A549 (cell line): ENCODE data around the gene TFCP2. TPM values are rescaled to one million over a fixed set of nuclear protein-coding genes. Genes with fewer than 3 reads are reported as not detected.

Experiments used
- ATAC-seq, 2 experiments: fragments of 200-7000 bp in 1 of 2; fragments of >200 bp in 1 of 2; cut with Nextera tagmentation in 1 of 2; cut with Tn5 transposase in 1 of 2; 3 replicates each; pipeline versions ENCODE4 v1.8.0 to v1.9.1; 2018 to 2020; ENCODE audit warnings: mild to moderate bottlenecking in 1 of 2, moderate library complexity in 1 of 2
- CTCF ChIA-PET: fragments of 300-600 bp; sonication (Branson Sonifier 250); formaldehyde crosslinking; extraction: SDS; loops from one replicate; lab custom pipeline; 2021; ENCODE audit warnings: antibody characterized with exemption, inconsistent platforms; lab: Yijun Ruan, JAX
- POLR2A ChIA-PET: fragments of 350-600 bp; formaldehyde crosslinking; extraction: SDS; loops from one replicate; lab custom pipeline; 2021; ENCODE audit warnings: antibody characterized with exemption, inconsistent platforms; lab: Yijun Ruan, JAX
- DNase-seq, 2 experiments: peaks; one replicate each; pipeline versions ENCODE4 v3.0.0 to v3.0.0-alpha.2; 2011 to 2016; ENCODE audit warnings: low read depth in 1 of 2, low spot score in 1 of 2
- FAIRE-seq: peaks from 2 replicates; lab custom pipeline; 2011; peaks lifted over from hg19 to GRCh38; lab: Jason Lieb, UNC
- H3K27ac ChIP-seq, 2 experiments: fragments of >200 bp; sonication (Bioruptor Twin); formaldehyde crosslinking; 3 replicates each; pipeline ENCODE4 v1.5.1; 2016 to 2017
- H3K4me1 ChIP-seq: fragments of >200 bp; sonication (Bioruptor Twin); formaldehyde crosslinking; 3 replicates; pipeline ENCODE4 v1.6.1; 2016
- H3K4me2 ChIP-seq: fragments of >200 bp; sonication (Bioruptor Twin); formaldehyde crosslinking; 3 replicates; pipeline ENCODE4 v1.6.1; 2016
- H3K4me3 ChIP-seq: fragments of >200 bp; sonication (Bioruptor Twin); formaldehyde crosslinking; 3 replicates; pipeline ENCODE4 v1.5.1; 2016
- H3K9me3 ChIP-seq: fragments of >200 bp; sonication (Bioruptor Twin); formaldehyde crosslinking; 3 replicates; pipeline ENCODE4 v1.6.1; 2016
- ATOH8 ChIP-seq: fragments of 250-450 bp; sonication (Bioruptor Pico); IDR thresholded peaks from 2 replicates; pipeline ENCODE4 v1.5.0; 2020; ENCODE audit warnings: low read depth, mild to moderate bottlenecking, moderate library complexity
- CBX2 ChIP-seq: fragments of 200-600 bp; sonication (generic); IDR thresholded peaks from 2 replicates; pipeline ENCODE4 v1.6.1; 2016; ENCODE audit warnings: low read depth, mild to moderate bottlenecking, borderline replicate concordance
- CHD4 ChIP-seq: fragments of 200-600 bp; sonication (generic); IDR thresholded peaks from 2 replicates; pipeline ENCODE4 v1.6.1; 2016; ENCODE audit warnings: antibody characterized with exemption, mild to moderate bottlenecking, borderline replicate concordance
- EHF ChIP-seq: fragments of 250-450 bp; sonication (Bioruptor Pico); IDR thresholded peaks from 2 replicates; pipeline ENCODE4 v1.5.0; 2020; ENCODE audit warnings: mild to moderate bottlenecking
- EP300 ChIP-seq, 2 experiments: fragments of >200 bp; sonication (Bioruptor Twin); formaldehyde crosslinking; IDR thresholded peaks; 2 replicates in 1 of 2; 3 replicates in 1 of 2; pipeline ENCODE4 v1.6.1; 2016 to 2017
- HES2 ChIP-seq: fragments of >200 bp; sonication (Bioruptor Twin); formaldehyde crosslinking; IDR thresholded peaks from 2 replicates; pipeline ENCODE4 v1.6.1; 2016
- MAX ChIP-seq: IDR thresholded peaks from 2 replicates; pipeline ENCODE4 v1.6.1; 2012
- NFE2L2 ChIP-seq: fragments of 150-350 bp; conservative IDR thresholded peaks from 2 replicates; pipeline ENCODE4 v1.6.1; 2014; ENCODE audit warnings: low read length
- PHF8 ChIP-seq: fragments of 200-600 bp; sonication (generic); IDR thresholded peaks from 2 replicates; pipeline ENCODE4 v1.6.1; 2016; ENCODE audit warnings: low read depth, mild to moderate bottlenecking, antibody characterized with exemption, moderate library complexity, borderline replicate concordance
- RAD21 ChIP-seq, 2 experiments: fragments of >200 bp in 1 of 2; sonication (Bioruptor Twin) in 1 of 2; formaldehyde crosslinking in 1 of 2; IDR thresholded peaks in 1 of 2; conservative IDR thresholded peaks in 1 of 2; 2 replicates in 1 of 2; 3 replicates in 1 of 2; pipeline ENCODE4 v1.6.1; 2012 to 2018; ENCODE audit warnings: inconsistent platforms in 1 of 2
- REST ChIP-seq: fragments of 200-600 bp; sonication (generic); IDR thresholded peaks from 2 replicates; pipeline ENCODE4 v1.6.1; 2016; ENCODE audit warnings: antibody characterized with exemption, mild to moderate bottlenecking, moderate library complexity
- RNF2 ChIP-seq: fragments of 200-600 bp; sonication (generic); IDR thresholded peaks from 2 replicates; pipeline ENCODE4 v1.6.1; 2016; ENCODE audit warnings: low read depth, mild to moderate bottlenecking, antibody characterized with exemption, moderate library complexity, borderline replicate concordance
- SMC3 ChIP-seq: fragments of >200 bp; sonication (Bioruptor Twin); formaldehyde crosslinking; IDR thresholded peaks from 3 replicates; pipeline ENCODE4 v1.6.1; 2018; ENCODE audit warnings: inconsistent platforms
- SREBF2 ChIP-seq: fragments of 450-650 bp; IDR thresholded peaks from 2 replicates; pipeline ENCODE4 v1.6.1; 2014; ENCODE audit warnings: mild to moderate bottlenecking, moderate library complexity
- TP53 ChIP-seq: fragments of 250-450 bp; sonication (Bioruptor Pico); IDR thresholded peaks from 2 replicates; pipeline ENCODE4 v1.5.0; 2021; ENCODE audit warnings: mild to moderate bottlenecking, moderate library complexity
- ZFP36 ChIP-seq: fragments of 450-650 bp; IDR thresholded peaks from 2 replicates; pipeline ENCODE4 v1.6.1; 2014; ENCODE audit warnings: borderline replicate concordance; ENCODE audit not compliant: partially characterized antibody
- ZSCAN20 ChIP-seq: fragments of 250-450 bp; sonication (Bioruptor Pico); IDR thresholded peaks from 2 replicates; pipeline ENCODE4 v1.8.0; 2022; ENCODE audit warnings: mild to moderate bottlenecking, moderate library complexity
- WGBS: methylation state at CpG from one replicate; pipeline ENCODE4 v1.1.6; 2017; ENCODE audit errors: missing lambda C conversion rate; 5-methylcytosine and 5-hydroxymethylcytosine counted together
- polyA plus RNA-seq, 4 experiments: library from polyadenylated mRNA; depleted of rRNA in 3 of 4; stranded (reverse); fragments of >200 nt; fragmentation: RNase III in 1 of 4; extraction: RNeasy Plus Mini Kit Qiagen cat#74134 plus additional on column Dnase treatment in 1 of 4; gene quantifications; 2 replicates in 3 of 4; 3 replicates in 1 of 4; pipeline ENCODE4 v1.2.3, GENCODE V29; 2011 to 2017

TFCP2 gene
- polyA plus RNA-seq, 2 of the 4 experiments (the other 2 are of a cell fraction): 18.7 to 39.8 TPM

- Histone ChIP-seq H3K9me3 (no peaks in the 10 kb centered on the region), H3K4me3 (peak overlapping the region; percentile 70), H3K27ac (peak overlapping the region; percentile 94 to 97), H3K4me2 (peak overlapping the region; percentile 95), H3K4me1 (peaks cover 6% of the 10 kb centered on the region; the same call in 1 of the 3 replicates)
- FAIRE-seq: no peak
- ChIA-PET CTCF (interaction anchor here (0.5 to 1.3 kb wide), 3 partner anchors 40 to 555 kb away, joined by 3 to 4 read pairs (median 3); partner anchors contain the start of gene POU6F1), POLR2A (interaction anchor here (1.0 to 1.7 kb wide), 2 partner anchors 46 to 89 kb away, joined by 3 to 9 read pairs; partner anchors contain the start of genes CSRNP2 and POU6F1)
- 15% methylated on average over 14 of the region's 16 CpGs for whole genome bisulfite sequencing
- peak; percentile 25 to 46; a peak in 4 of 6 replicates for ATAC-seq
- TF ChIP-seq MAX (no peak), ATOH8 (CRISPR knock-in tag) (no peak), REST (no peak), ZFP36 (no peak), EP300 (IDR thresholded peaks at IDR 0.05) (no peak), HES2 (no peak), RAD21 (conservative IDR thresholded peaks at IDR 0.05 in 1 of 2, IDR thresholded peaks at IDR 0.05 in 1 of 2) (no peak), CHD4 (no peak), RNF2 (no peak)
- no peak for DNase-seq
Measured at GRCh38 chr12:51171884-51172514, 936 bp downstream of the TFCP2 start.

- H3K4me3 ChIP-seq: no peak overlapping the region
- no peak overlapping the region for H3K27ac ChIP-seq
- 98% methylated on average over 3 of the region's 3 CpGs for WGBS
- DNase-seq (no peak), FAIRE-seq (no peak), ATAC-seq (no peak)
- H3K4me2 ChIP-seq: no peak overlapping the region
- peaks cover 12% of the 10 kb centered on the region; the same call in 2 of the 3 replicates for H3K4me1 ChIP-seq
- no peaks in the 10 kb centered on the region for H3K9me3 ChIP-seq
- POLR2A ChIA-PET: no interaction called here
- CTCF ChIA-PET: no interaction called here
- no peak for TF ChIP-seq EHF (CRISPR knock-in tag)
- no peak for TF ChIP-seq CBX2
- TF ChIP-seq ZSCAN20: no peak
- no peak for TF ChIP-seq SREBF2
- TF ChIP-seq NFE2L2: no peak
- TF ChIP-seq SMC3: no peak
- TF ChIP-seq ATOH8 (CRISPR knock-in tag): no peak
- TF ChIP-seq PHF8: no peak
- TF ChIP-seq TP53 (CRISPR knock-in tag): no peak
- TF ChIP-seq RAD21 (conservative IDR thresholded peaks at IDR 0.05 in 1 of 2, IDR thresholded peaks at IDR 0.05 in 1 of 2): no peak
Measured at GRCh38 chr12:51163795-51164194, 9.1 kb downstream of the TFCP2 start.
